Heart right ventricle (tissue), 16 donors: Measurements from ENCODE around the gene ANKRD45. TPM values are rescaled to one million over a fixed set of nuclear protein-coding genes. Genes with fewer than 3 reads are reported as not detected.

ENCODE experiments used
- ATAC-seq, 8 donors: fragments of 200-7000 bp; cut with Tn5 transposase; one replicate each; pipeline ENCODE4 v1.9.1; 2020; ENCODE audit warnings: mild to moderate bottlenecking in 8 of 8, moderate library complexity in 8 of 8, moderate number of reproducible peaks in 1 of 8
- DNase-seq, 2 donors: peaks; one replicate each; pipeline ENCODE4 v3.0.0-alpha.2; 2020
- H3K27ac ChIP-seq, 10 donors: fragments of 200-600 bp; sonication (generic) in 2 of 10; one replicate each; pipeline versions ENCODE4 v1.5.0 to v1.8.0; 2020 to 2022; ENCODE audit warnings: mild to moderate bottlenecking in 3 of 10
- H3K27me3 ChIP-seq, 7 donors: fragments of 200-600 bp; one replicate each; pipeline ENCODE4 v1.8.0; 2021 to 2022; ENCODE audit warnings: mild to moderate bottlenecking in 2 of 7
- H3K36me3 ChIP-seq, 9 donors: fragments of 200-600 bp; sonication (generic) in 1 of 9; one replicate each; pipeline versions ENCODE4 v1.5.0 to v1.8.0; 2020 to 2022; ENCODE audit warnings: mild to moderate bottlenecking in 2 of 9
- H3K4me1 ChIP-seq, 9 donors: fragments of 200-600 bp; sonication (generic) in 1 of 9; one replicate each; pipeline versions ENCODE4 v1.5.0 to v1.8.0; 2020 to 2022; ENCODE audit warnings: mild to moderate bottlenecking in 4 of 9
- H3K4me3 ChIP-seq, 10 donors: fragments of 200-600 bp; sonication (generic) in 2 of 10; one replicate each; pipeline versions ENCODE4 v1.5.0 to v1.8.0; 2020 to 2022; ENCODE audit warnings: mild to moderate bottlenecking in 7 of 10, moderate library complexity in 2 of 10
- H3K9me3 ChIP-seq, 11 donors: fragments of 200-600 bp in 10 of 11; sonication (generic) in 2 of 11; one replicate each; pipeline versions ENCODE4 v1.5.0 to v1.8.0; 2013 to 2022; ENCODE audit warnings: mild to moderate bottlenecking in 2 of 11, control low read depth in 1 of 11, moderate library complexity in 1 of 11
- CTCF ChIP-seq, 9 donors: fragments of 200-600 bp; sonication (generic) in 2 of 9; IDR thresholded peaks; one replicate each; pipeline versions ENCODE4 v1.5.0 to v1.8.0; 2021 to 2022; ENCODE audit warnings: antibody characterized with exemption in 9 of 9, mild to moderate bottlenecking in 5 of 9, moderate library complexity in 1 of 9
- WGBS, 2 donors: extraction: QIAGEN DNeasy Blood & Tissue Kit; methylation state at CpG; one replicate each; pipeline ENCODE4 v1.1.7; 2013; ENCODE audit warnings: inconsistent platforms in 1 of 2; 5-methylcytosine and 5-hydroxymethylcytosine counted together
- intact Hi-C, 10 donors: fragments of 100-400 bp; cut with DNase I; formaldehyde crosslinking; loops; one replicate each; pipeline versions ENCODE4 v1.11.1 to v1.14.2; 2022
- polyA plus RNA-seq, 2 donors: library from polyadenylated mRNA; stranded (reverse); fragments of 200-250 nt; gene quantifications; one replicate each; pipeline ENCODE4 v1.2.3, GENCODE V29; 2013
- total RNA-seq, 10 donors: library from RNA; stranded (reverse); fragmentation: NEBNext Ultra II Directional in 3 of 10; extraction: Animal tissue kit (Norgen Biotek cat#: 25700) in 3 of 10; gene quantifications; one replicate each; pipeline versions ENCODE4 v1.2.1 to v1.2.4, GENCODE V29; 2021 to 2023
- donor health status: Arrhythmogenic right ventricular cardiomyopathy.
- donor health status: ischemic (EF 13 %, LVEDD 7.1; RV severe dilation, severe dysfunction).
- donor health status: healthy with polysubstance abuse.
- donor health status: DM: no; HTN: yes; CAD: no.
- donor health status: DM: no; HTN: no; CAD: no.
- donor health status: ischemic (EF 25% LVEDD 6.9; RV normal size, moderate dysfunction).
- donor health status: ischemic (EF 25% LVEDD 5.7; RV mildly dilated, moderate dysfunction).
- donor health status: healthy.
- donor health status: DM: yes; HTN: yes; CAD: no.
- donor health status: Ischemic cardiomyopathy.
- donor health status: ischemic (EF 35%, LVEDD 5.7; RV mildly dilated, moderate dysfunction).
- donor health status: nonischemic (EF 11% LVEDD 7.7; RV severe dilation, severe dysfunction).
- donor health status: DM: yes; HTN: yes; CAD: no.
- donor health status: PGD.
- donor health status: ischemic (EF 29% LVEDD 5.4; RV normal size, mild dysfunction).
- donor health status: nonischemic (EF 23%, LVEDD 6.1; RV moderate dilation, normal function).

ANKRD45 gene
- total and polyA plus RNA-seq, 12 donors = 0.10 to 0.57 (median 0.28) TPM; not detected in 5

GRCh38 chr1:173580658-173581057 is 89.0 kb downstream of the ANKRD45 start:
- Histone ChIP-seq H3K4me1 (no peaks in the 10 kb centered on the region), H3K36me3 (no peaks in the 10 kb centered on the region), H3K27ac (no peak overlapping the region), H3K27me3 (no peaks in the 10 kb centered on the region), H3K4me3 (no peak overlapping the region), H3K9me3 (no peaks in the 10 kb centered on the region)
- intact Hi-C loops = no loop called here
- 70 to 80% methylated on average over 3 of the region's 3 CpGs for WGBS, 2 donors
- TF ChIP-seq CTCF (IDR thresholded peaks at IDR 0.05) = no peak
- no peak for DNase-seq
- no peak for ATAC-seq

GRCh38 chr1:173580071-173580470 is 89.6 kb downstream of the ANKRD45 start:
- no peaks in the 10 kb centered on the region for H3K36me3 ChIP-seq
- H3K27me3 ChIP-seq = no peaks in the 10 kb centered on the region
- no peak overlapping the region for H3K27ac ChIP-seq
- no peak for TF ChIP-seq CTCF (IDR thresholded peaks at IDR 0.05)
- DNase-seq (no peak), ATAC-seq (no peak)
- no peaks in the 10 kb centered on the region for H3K4me1 ChIP-seq
- 77 to 83% methylated on average over 3 of the region's 3 CpGs for WGBS, 2 donors
- no peaks in the 10 kb centered on the region for H3K9me3 ChIP-seq
- H3K4me3 ChIP-seq = no peak overlapping the region
- intact Hi-C loops = no loop called here

- no peaks in the 10 kb centered on the region for H3K9me3 ChIP-seq
- no peaks in the 10 kb centered on the region for H3K27me3 ChIP-seq
- TF ChIP-seq CTCF (IDR thresholded peaks at IDR 0.05) = no peak
- ATAC-seq (no peak), DNase-seq (no peak)
- H3K4me1 ChIP-seq = no peaks in the 10 kb centered on the region
- H3K4me3 ChIP-seq = no peak overlapping the region
- intact Hi-C loops = no loop called here
- H3K36me3 ChIP-seq = no peaks in the 10 kb centered on the region
- 93 to 94% methylated on average over 4 of the region's 4 CpGs for WGBS, 2 donors
- H3K27ac ChIP-seq = no peak overlapping the region
Measured at GRCh38 chr1:173573596-173573995, 96.1 kb downstream of the ANKRD45 start.

GRCh38 chr1:173572201-173572873 is 97.3 kb downstream of the ANKRD45 start:
- no peak for ATAC-seq
- no peak for TF ChIP-seq CTCF (IDR thresholded peaks at IDR 0.05)
- no peak for DNase-seq
- Histone ChIP-seq H3K4me3 (no peak overlapping the region), H3K27ac (no peak overlapping the region), H3K36me3 (no peaks in the 10 kb centered on the region), H3K27me3 (no peaks in the 10 kb centered on the region), H3K4me1 (no peaks in the 10 kb centered on the region), H3K9me3 (peaks cover 0 to 11% (median 0%) of the 10 kb centered on the region in 11 donors)
- 84 to 87% methylated on average over 3 of the region's 3 CpGs for WGBS, 2 donors
- intact Hi-C loops = no loop called here
